Activated CD8-positive, alpha-beta T cell treated with anti-CD3 and anti-CD28 coated beads, Interleukin-2, amount 10 ng/mL, durations not matched to agents 7 days and 5 days (primary cell): ENCODE data around the gene RAP1GDS1. TPM values are rescaled to one million over a fixed set of nuclear protein-coding genes. Genes with fewer than 3 reads are reported as not detected.

Experiments
- ATAC-seq: fragments of 150-1000 bp; cut with Tn5 transposase; one replicate; pipeline ENCODE4 v1.10.0; 2021; ENCODE audit warnings: moderate library complexity
- CTCF ChIA-PET: fragments of 350-600 bp; sonication (Branson Sonifier 250); formaldehyde crosslinking; loops from one replicate; lab custom pipeline; 2021; ENCODE audit warnings: antibody characterized with exemption; lab: Charles Lee
- POLR2A ChIA-PET: fragments of 350-600 bp; sonication (Branson Sonifier 250); formaldehyde crosslinking; loops from one replicate; lab custom pipeline; 2021; ENCODE audit warnings: antibody characterized with exemption; lab: Charles Lee
- DNase-seq: peaks from one replicate; pipeline ENCODE4 v3.0.0-alpha.2; 2020
- H3K27ac Mint-ChIP-seq: one replicate; pipeline ENCODE4 v1.8.0; 2021; ENCODE audit warnings: mild to moderate bottlenecking, mixed read lengths
- H3K27me3 Mint-ChIP-seq: one replicate; pipeline ENCODE4 v1.8.0; 2021; ENCODE audit warnings: low read depth, mixed read lengths
- H3K36me3 Mint-ChIP-seq: one replicate; pipeline ENCODE4 v1.8.0; 2021; ENCODE audit warnings: low read depth, mixed read lengths
- H3K4me1 Mint-ChIP-seq: one replicate; pipeline ENCODE4 v1.8.0; 2021; ENCODE audit warnings: low read depth, mixed read lengths
- H3K4me3 Mint-ChIP-seq: one replicate; pipeline ENCODE4 v1.8.0; 2021; ENCODE audit warnings: mild to moderate bottlenecking, mixed read lengths
- H3K9me3 Mint-ChIP-seq: one replicate; pipeline ENCODE4 v1.8.0; 2022; ENCODE audit warnings: mixed read lengths; ENCODE audit not compliant: insufficient read depth
- total RNA-seq, 2 experiments: library from RNA; stranded (reverse); gene quantifications; one replicate each; pipeline ENCODE4 v1.2.3, GENCODE V29; 2021

The RAP1GDS1 gene
- total RNA-seq, 2 experiments from 2014 or later = 64.4 to 65.5 TPM

DNA sequence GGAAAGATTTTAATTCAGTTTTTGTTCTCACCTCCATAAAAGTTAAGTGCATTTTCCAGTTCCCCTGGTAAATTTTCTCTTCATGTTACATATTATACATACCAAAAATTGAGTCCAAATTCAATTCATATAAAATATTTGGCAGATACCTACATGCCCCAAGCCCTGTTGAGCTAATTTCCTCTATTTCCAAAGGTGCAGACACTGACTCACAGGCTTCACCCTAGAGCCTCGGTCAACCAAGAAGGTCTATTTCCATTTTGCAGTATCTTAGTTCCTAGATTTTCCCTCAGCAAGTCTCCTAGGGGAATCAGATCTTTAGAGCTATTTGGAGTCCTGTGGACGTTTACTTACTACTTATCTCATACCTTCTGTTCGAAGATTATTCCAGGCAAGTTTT is 222.8 kb downstream of the RAP1GDS1 start:
- POLR2A ChIA-PET = interaction anchor here (2.7 kb wide), 1 partner anchor 445 kb away, joined by 9 read pairs; the partner anchor contains the start of gene EIF4E
- DNase-seq (no peak), ATAC-seq (no peak)
- no peaks in the 10 kb centered on the region for H3K9me3 Mint-ChIP-seq
- H3K36me3 Mint-ChIP-seq = peaks cover 23% of the 10 kb centered on the region
- CTCF ChIA-PET = interaction anchor here (2.2 kb wide), 1 partner anchor 16 kb away, joined by 14 read pairs; no protein-coding TSS in a partner anchor
- no peak overlapping the region for H3K27ac Mint-ChIP-seq
- peaks cover 34% of the 10 kb centered on the region for H3K4me1 Mint-ChIP-seq
- H3K4me3 Mint-ChIP-seq = no peak overlapping the region
- H3K27me3 Mint-ChIP-seq = no peaks in the 10 kb centered on the region

- Mint-ChIP-seq H3K27me3 (no peaks in the 10 kb centered on the region), H3K36me3 (peaks cover 23% of the 10 kb centered on the region), H3K4me1 (peaks cover 28% of the 10 kb centered on the region), H3K27ac (no peak overlapping the region), H3K4me3 (no peak overlapping the region), H3K9me3 (no peaks in the 10 kb centered on the region)
- DNase-seq (no peak), ATAC-seq (no peak)
- ChIA-PET CTCF (interaction anchor here (1.6 to 2.2 kb wide), 2 partner anchors 11 to 18 kb away, joined by 4 to 14 read pairs; no protein-coding TSS in a partner anchor), POLR2A (interaction anchor here (1.1 kb wide), 1 partner anchor 443 kb away, joined by 3 read pairs; the partner anchor contains the start of gene EIF4E)
Measured at GRCh38 chr4:98485816-98486345, 224.7 kb downstream of the RAP1GDS1 start.

DNA sequence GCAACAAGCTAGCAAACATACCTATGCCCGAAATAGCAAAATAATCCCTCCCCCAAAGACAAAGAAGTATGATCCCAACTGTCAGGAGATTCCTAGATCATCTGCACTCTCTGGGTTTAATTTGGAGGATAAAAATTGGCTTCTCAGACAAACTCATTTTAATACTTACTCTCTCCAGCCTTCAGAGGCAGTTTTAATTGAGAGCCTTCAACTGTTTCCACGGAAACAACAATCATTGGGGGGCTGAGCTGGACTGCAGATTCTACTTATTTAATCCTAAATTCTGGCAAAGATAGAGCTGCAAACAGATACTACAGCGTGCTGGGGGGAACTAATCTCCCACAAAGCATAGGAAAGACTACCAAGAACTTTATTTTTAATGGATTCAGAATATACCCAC is 229.1 kb downstream of the RAP1GDS1 start:
- H3K27me3 Mint-ChIP-seq = no peaks in the 10 kb centered on the region
- POLR2A ChIA-PET = no interaction called here
- H3K36me3 Mint-ChIP-seq = peaks cover 11% of the 10 kb centered on the region
- ATAC-seq (no peak), DNase-seq (no peak)
- H3K4me3 Mint-ChIP-seq = no peak overlapping the region
- no peaks in the 10 kb centered on the region for H3K9me3 Mint-ChIP-seq
- CTCF ChIA-PET = interaction anchor here (1.0 to 1.8 kb wide), 2 partner anchors 23 to 566 kb away, joined by 3 to 4 read pairs; no protein-coding TSS in a partner anchor
- peaks cover 12% of the 10 kb centered on the region for H3K4me1 Mint-ChIP-seq
- no peak overlapping the region for H3K27ac Mint-ChIP-seq

GRCh38 chr4:98491899-98492559 is 230.8 kb downstream of the RAP1GDS1 start:
- no peak overlapping the region for H3K27ac Mint-ChIP-seq

GRCh38 chr4:98493296-98493695 is 232.1 kb downstream of the RAP1GDS1 start:
- no peaks in the 10 kb centered on the region for H3K27me3 Mint-ChIP-seq
- no peaks in the 10 kb centered on the region for H3K9me3 Mint-ChIP-seq
- ATAC-seq (no peak), DNase-seq (no peak)
- no peak overlapping the region for H3K27ac Mint-ChIP-seq
- no peak overlapping the region for H3K4me3 Mint-ChIP-seq
- peaks cover 6% of the 10 kb centered on the region for H3K4me1 Mint-ChIP-seq
- CTCF ChIA-PET = interaction anchor here (1.2 kb wide), 1 partner anchor 25 kb away, joined by 3 read pairs; no protein-coding TSS in a partner anchor
- peaks cover 6% of the 10 kb centered on the region for H3K36me3 Mint-ChIP-seq
- POLR2A ChIA-PET = no interaction called here

More at GRCh38 chr4:98491899-98492559, 230.8 kb downstream of the RAP1GDS1 start:
- H3K27me3 Mint-ChIP-seq = no peaks in the 10 kb centered on the region
- no peak for ATAC-seq
- H3K36me3 Mint-ChIP-seq = peaks cover 4% of the 10 kb centered on the region
- no peak for DNase-seq
- no peaks in the 10 kb centered on the region for H3K9me3 Mint-ChIP-seq
- ChIA-PET CTCF (interaction anchor here (0.7 kb wide), 1 partner anchor 13 kb away, joined by 3 read pairs; no protein-coding TSS in a partner anchor), POLR2A (no interaction called here)
- H3K4me1 Mint-ChIP-seq = no peaks in the 10 kb centered on the region
- H3K4me3 Mint-ChIP-seq = no peak overlapping the region

Other genes starting within 250 kb of the RAP1GDS1 start
- not detected for gene STPG2, start 117.9 kb upstream of the RAP1GDS1 start, total RNA-seq